HG02840 (cell line): ENCODE measurements around the gene LTBP4.
A peak's percentile ranks its signal among the peaks of the same experiment; 100 is the strongest.
"Not testable (repeated sequence)": the region's sequence is repeated elsewhere in the genome, so short reads cannot be mapped to it uniquely, and the experiment has no call there.

Experiments
- ATAC-seq: cut with Tn5 transposase; IDR thresholded peaks from one replicate; pipeline ENCODE4 v1.9.1; 2021; ENCODE audit warnings: mild to moderate bottlenecking, moderate library complexity, moderate number of reproducible peaks; ENCODE audit not compliant: unreplicated experiment, low FRiP score

LTBP4 gene

GRCh38 chr19:40610396-40611064 lies 9.4 kb downstream of the LTBP4 start:
- ATAC-seq = no peak

GRCh38 chr19:40611096-40611495 lies 9.9 kb downstream of the LTBP4 start:
- ATAC-seq = no peak

- ATAC-seq = no peak
These were observed 10.9 kb downstream of the LTBP4 start for GRCh38 chr19:40611900-40612698.

- no peak for ATAC-seq
These were observed 11.9 kb downstream of the LTBP4 start for GRCh38 chr19:40612831-40613689.

- ATAC-seq = peak; percentile 45
These were observed 12.8 kb downstream of the LTBP4 start for GRCh38 chr19:40613690-40614621.

GRCh38 chr19:40614622-40615411 lies 13.6 kb downstream of the LTBP4 start:
- ATAC-seq = no peak

GRCh38 chr19:40616178-40616577 lies 15.0 kb downstream of the LTBP4 start:
- no peak for ATAC-seq

GRCh38 chr19:40616941-40617340 lies 15.8 kb downstream of the LTBP4 start:
- ATAC-seq = no peak

GRCh38 chr19:40617961-40618360 lies 16.8 kb downstream of the LTBP4 start:
- ATAC-seq = no peak

- ATAC-seq = no peak
These were observed 18.4 kb downstream of the LTBP4 start for GRCh38 chr19:40619333-40620160.

- no peak for ATAC-seq
These were observed 19.0 kb downstream of the LTBP4 start for GRCh38 chr19:40620161-40620485.

- no peak for ATAC-seq
These were observed 20.1 kb downstream of the LTBP4 start for GRCh38 chr19:40621283-40621682.

GRCh38 chr19:40621966-40622772 lies 21.0 kb downstream of the LTBP4 start:
- ATAC-seq = no peak

- no peak for ATAC-seq
These were observed 21.6 kb downstream of the LTBP4 start for GRCh38 chr19:40622773-40623075.

- no peak for ATAC-seq
These were observed 22.5 kb downstream of the LTBP4 start for GRCh38 chr19:40623403-40624251.

GRCh38 chr19:40624369-40625153 lies 23.4 kb downstream of the LTBP4 start:
- ATAC-seq = not testable (repeated sequence)
